Erythroblast (primary cell): ENCODE results near the gene RPL10.

Source experiments
- GATA1 ChIP-seq: IDR thresholded peaks from 2 replicates; pipeline ENCODE4 v1.6.1; 2011; ENCODE audit warnings: low read depth, mild to moderate bottlenecking, control low read depth, low read length, moderate library complexity
- POLR2A ChIP-seq: IDR thresholded peaks from 2 replicates; pipeline ENCODE4 v1.6.1; 2011; ENCODE audit warnings: mild to moderate bottlenecking, low read length

DNA sequence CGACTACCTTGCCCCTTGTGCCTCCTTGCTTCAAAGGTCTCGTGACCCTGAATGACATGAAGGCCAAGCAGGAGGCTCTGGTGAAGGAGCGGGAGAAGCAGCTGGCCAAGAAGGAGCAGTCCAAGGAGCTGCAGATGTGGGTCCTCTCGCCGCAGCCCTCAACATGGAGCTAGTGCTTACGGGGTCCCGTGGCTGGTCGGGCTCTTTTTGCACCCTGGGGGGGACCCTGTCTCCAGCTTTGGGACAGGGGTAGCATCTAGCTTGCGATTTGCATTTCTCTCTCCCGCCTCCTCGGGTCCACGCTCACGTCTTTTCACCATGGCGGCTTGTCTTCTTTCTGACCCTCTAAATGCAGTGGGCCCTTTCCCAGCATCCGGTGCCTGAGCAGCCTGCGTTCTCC lies 47.6 kb downstream of the RPL10 start:
- TF ChIP-seq POLR2A (no peak), GATA1 (no peak)
